ENCODE data around the gene RAB11FIP3. TPM values are rescaled to one million over a fixed set of nuclear protein-coding genes. Genes with fewer than 3 reads are reported as not detected.
A peak's percentile ranks its signal among the peaks of the same experiment; 100 is the strongest.

Gene RAB11FIP3
- total RNA-seq, 2 donors from 2014 or later, result 21.9 to 53.4 TPM

- Mint-ChIP-seq H3K27me3 (no peaks in the 10 kb centered on the region), H3K36me3 (no peaks in the 10 kb centered on the region), H3K4me1 (ENCODE audit: low read depth in 2 of 2) (peaks cover 7 to 17% of the 10 kb centered on the region in 2 donors), H3K27ac (peak overlapping the region in 1 of 2 donors; percentile 92), H3K4me3 (peak overlapping the region; percentile 17), H3K9me3 (no peaks in the 10 kb centered on the region)
- DNase-seq (ENCODE audit: low spot score) (no peak), ATAC-seq (no peak)
These were observed 97.8 kb downstream of the RAB11FIP3 start for GRCh38 chr16:523097-523741.

GRCh38 chr16:524274-525040, 99.0 kb downstream of the RAB11FIP3 start:
- peak overlapping the region; percentile 92 to 93 for H3K27ac Mint-ChIP-seq
- DNase-seq (ENCODE audit: low spot score), result no peak
- H3K4me1 Mint-ChIP-seq (ENCODE audit: low read depth in 2 of 2), result peaks cover 13 to 24% of the 10 kb centered on the region in 2 donors
- peak overlapping the region; percentile 17 for H3K4me3 Mint-ChIP-seq
- H3K9me3 Mint-ChIP-seq, result no peaks in the 10 kb centered on the region
- no peaks in the 10 kb centered on the region for H3K36me3 Mint-ChIP-seq
- H3K27me3 Mint-ChIP-seq, result no peaks in the 10 kb centered on the region
- no peak for ATAC-seq

GRCh38 chr16:525123-525519, 99.7 kb downstream of the RAB11FIP3 start:
- Mint-ChIP-seq H3K27ac (peak overlapping the region; percentile 92 to 93), H3K27me3 (no peaks in the 10 kb centered on the region), H3K4me1 (ENCODE audit: low read depth in 2 of 2) (peaks cover 17 to 29% of the 10 kb centered on the region in 2 donors), H3K4me3 (peak overlapping the region; percentile 87), H3K36me3 (no peaks in the 10 kb centered on the region), H3K9me3 (no peaks in the 10 kb centered on the region)
- DNase-seq (ENCODE audit: low spot score) (no peak), ATAC-seq (no peak)

- H3K36me3 Mint-ChIP-seq, result no peaks in the 10 kb centered on the region
- ATAC-seq (peak; percentile 62 to 70), DNase-seq (ENCODE audit: low spot score) (peak; percentile 84)
- peaks cover 21 to 34% of the 10 kb centered on the region in 2 donors for H3K4me1 Mint-ChIP-seq (ENCODE audit: low read depth in 2 of 2)
- H3K27ac Mint-ChIP-seq, result peak overlapping the region; percentile 92 to 93
- H3K27me3 Mint-ChIP-seq, result no peaks in the 10 kb centered on the region
- H3K9me3 Mint-ChIP-seq, result no peaks in the 10 kb centered on the region
- peak overlapping the region; percentile 87 for H3K4me3 Mint-ChIP-seq
These were observed 100.2 kb downstream of the RAB11FIP3 start for GRCh38 chr16:525520-526180.

- Mint-ChIP-seq H3K27ac (peak overlapping the region; percentile 92 to 93), H3K36me3 (no peaks in the 10 kb centered on the region), H3K4me1 (ENCODE audit: low read depth in 2 of 2) (peaks cover 21 to 34% of the 10 kb centered on the region in 2 donors), H3K9me3 (no peaks in the 10 kb centered on the region), H3K4me3 (peak overlapping the region; percentile 87), H3K27me3 (no peaks in the 10 kb centered on the region)
- ATAC-seq, result no peak
- no peak for DNase-seq (ENCODE audit: low spot score)
These were observed 100.9 kb downstream of the RAB11FIP3 start for GRCh38 chr16:526181-527014.

- Mint-ChIP-seq H3K4me3 (peak within 1 kb of the TSS; percentile 96), H3K27me3 (no peaks in the 10 kb centered on the region)
These were observed 101.8 kb downstream of the RAB11FIP3 start, which contains the start of gene CAPN15 for GRCh38 chr16:527015-527903. CAPN15 (plus strand) TSS chr16:527712; CDS start chr16:546839, 19,127 bp downstream.

GRCh38 chr16:528111-529011, 102.9 kb downstream of the RAB11FIP3 start:
- Mint-ChIP-seq H3K27me3 (no peaks in the 10 kb centered on the region), H3K4me1 (ENCODE audit: low read depth in 2 of 2) (peaks cover 21 to 34% of the 10 kb centered on the region in 2 donors), H3K36me3 (no peaks in the 10 kb centered on the region), H3K4me3 (peak overlapping the region; percentile 96), H3K27ac (peak overlapping the region; percentile 93 to 94), H3K9me3 (no peaks in the 10 kb centered on the region)
- peak; percentile 66 for DNase-seq (ENCODE audit: low spot score)
- peak; percentile 1 to 15 for ATAC-seq

More at GRCh38 chr16:527015-527903, 101.8 kb downstream of the RAB11FIP3 start, which contains the start of gene CAPN15:
- H3K4me1 Mint-ChIP-seq (ENCODE audit: low read depth in 2 of 2), result peaks cover 21 to 34% of the 10 kb centered on the region in 2 donors
- DNase-seq (ENCODE audit: low spot score) (peak; percentile 90), ATAC-seq (peak; percentile 84 to 91)
- peak within 1 kb of the TSS; percentile 93 to 94 for H3K27ac Mint-ChIP-seq
- no peaks in the 10 kb centered on the region for H3K36me3 Mint-ChIP-seq
- no peaks in the 10 kb centered on the region for H3K9me3 Mint-ChIP-seq

GRCh38 chr16:529012-529575, 103.6 kb downstream of the RAB11FIP3 start:
- Mint-ChIP-seq H3K4me1 (ENCODE audit: low read depth in 2 of 2) (peaks cover 21 to 34% of the 10 kb centered on the region in 2 donors), H3K27me3 (no peaks in the 10 kb centered on the region), H3K9me3 (no peaks in the 10 kb centered on the region), H3K36me3 (no peaks in the 10 kb centered on the region), H3K27ac (peak overlapping the region; percentile 93 to 94), H3K4me3 (peak overlapping the region; percentile 96)
- ATAC-seq, result no peak
- no peak for DNase-seq (ENCODE audit: low spot score)

GRCh38 chr16:530111-530817, 104.8 kb downstream of the RAB11FIP3 start:
- ATAC-seq (no peak), DNase-seq (ENCODE audit: low spot score) (peak; percentile 52)
- Mint-ChIP-seq H3K9me3 (no peaks in the 10 kb centered on the region), H3K36me3 (no peaks in the 10 kb centered on the region), H3K4me1 (ENCODE audit: low read depth in 2 of 2) (peaks cover 23 to 31% of the 10 kb centered on the region in 2 donors), H3K4me3 (peak overlapping the region; percentile 96), H3K27me3 (no peaks in the 10 kb centered on the region), H3K27ac (peak overlapping the region; percentile 93 to 94)

GRCh38 chr16:531494-532125, 106.2 kb downstream of the RAB11FIP3 start:
- Mint-ChIP-seq H3K4me3 (no peak overlapping the region), H3K27ac (peak overlapping the region in 1 of 2 donors; percentile 53), H3K36me3 (no peaks in the 10 kb centered on the region), H3K4me1 (ENCODE audit: low read depth in 2 of 2) (peaks cover 16 to 19% of the 10 kb centered on the region in 2 donors), H3K9me3 (no peaks in the 10 kb centered on the region), H3K27me3 (no peaks in the 10 kb centered on the region)
- ATAC-seq, result no peak
- peak; percentile 58 for DNase-seq (ENCODE audit: low spot score)
